Trophoblast cell (in vitro differentiated cells and primary cell): ENCODE measurements around the gene HYKK. TPM values are rescaled to one million over a fixed set of nuclear protein-coding genes. Genes with fewer than 3 reads are reported as not detected.
A peak's percentile ranks its signal among the peaks of the same experiment; 100 is the strongest.

Experiments used
- DNase-seq, 2 donors: peaks; one replicate each; pipeline ENCODE4 v3.0.0-alpha.2; 2016
- H2AFZ ChIP-seq: 2 replicates; pipeline ENCODE4 v1.6.1; 2013; ENCODE audit warnings: low read length, moderate library complexity, mild to moderate bottlenecking; ENCODE audit not compliant: insufficient read depth, poor library complexity
- H2AK5ac ChIP-seq: 2 replicates; pipeline ENCODE4 v1.6.1; 2013; ENCODE audit warnings: mild to moderate bottlenecking, low read length
- H2BK120ac ChIP-seq: 2 replicates; pipeline ENCODE4 v1.6.1; 2013; ENCODE audit warnings: low read length, mild to moderate bottlenecking, moderate library complexity; ENCODE audit not compliant: insufficient read depth, poor library complexity
- H2BK12ac ChIP-seq: 2 replicates; pipeline ENCODE4 v1.6.1; 2013; ENCODE audit warnings: mild to moderate bottlenecking, low read length, moderate library complexity
- H2BK5ac ChIP-seq: 2 replicates; pipeline ENCODE4 v1.6.1; 2013; ENCODE audit warnings: low read length, low read depth, moderate library complexity, mild to moderate bottlenecking; ENCODE audit not compliant: poor library complexity
- H3K14ac ChIP-seq: 2 replicates; pipeline ENCODE4 v1.6.1; 2013; ENCODE audit warnings: mild to moderate bottlenecking, low read length
- H3K18ac ChIP-seq: 2 replicates; pipeline ENCODE4 v1.6.1; 2013; ENCODE audit warnings: mild to moderate bottlenecking, low read length
- H3K23ac ChIP-seq: 2 replicates; pipeline ENCODE4 v1.6.1; 2013; ENCODE audit warnings: low read length
- H3K27ac ChIP-seq: 2 replicates; pipeline ENCODE4 v1.5.1; 2013; ENCODE audit warnings: low read depth, mild to moderate bottlenecking, inconsistent platforms, low read length, moderate library complexity
- H3K27me3 ChIP-seq: 2 replicates; pipeline ENCODE4 v1.6.1; 2013; ENCODE audit warnings: inconsistent platforms, mild to moderate bottlenecking, low read length, moderate library complexity; ENCODE audit not compliant: insufficient read depth
- H3K36me3 ChIP-seq, 2 experiments: 1 replicate in 1 of 2; 2 replicates in 1 of 2; pipeline ENCODE4 v1.6.1; 2013; ENCODE audit warnings: low read length in 2 of 2, mild to moderate bottlenecking in 2 of 2, moderate library complexity in 1 of 2; ENCODE audit not compliant: insufficient read depth in 2 of 2, control insufficient read depth in 1 of 2
- H3K4ac ChIP-seq: 2 replicates; pipeline ENCODE4 v1.6.1; 2013; ENCODE audit warnings: low read depth, mild to moderate bottlenecking, low read length, moderate library complexity
- H3K4me1 ChIP-seq, 2 experiments: 1 replicate in 1 of 2; 2 replicates in 1 of 2; pipeline ENCODE4 v1.6.1; 2013; ENCODE audit warnings: low read length in 2 of 2, mild to moderate bottlenecking in 2 of 2, moderate library complexity in 1 of 2; ENCODE audit not compliant: insufficient read depth in 2 of 2, control insufficient read depth in 1 of 2
- H3K4me2 ChIP-seq: 2 replicates; pipeline ENCODE4 v1.6.1; 2013; ENCODE audit warnings: inconsistent platforms, mild to moderate bottlenecking, low read length, moderate library complexity
- H3K4me3 ChIP-seq: 2 replicates; pipeline ENCODE4 v1.5.1; 2013; ENCODE audit warnings: mild to moderate bottlenecking, low read depth, low read length, inconsistent platforms
- H3K79me1 ChIP-seq: one replicate; pipeline ENCODE4 v1.6.1; 2013; ENCODE audit warnings: low read length
- H3K79me2 ChIP-seq: 2 replicates; pipeline ENCODE4 v1.6.1; 2013; ENCODE audit warnings: low read length, mild to moderate bottlenecking; ENCODE audit not compliant: control insufficient read depth, insufficient read depth, poor library complexity
- H3K9ac ChIP-seq: 2 replicates; pipeline ENCODE4 v1.6.1; 2013; ENCODE audit warnings: mild to moderate bottlenecking, low read length
- H3K9me3 ChIP-seq: 2 replicates; pipeline ENCODE4 v1.6.1; 2013; ENCODE audit warnings: low read depth, mild to moderate bottlenecking, control low read depth, inconsistent platforms, low read length; ENCODE audit not compliant: insufficient read depth
- H4K12ac ChIP-seq: 2 replicates; pipeline ENCODE4 v1.6.1; 2013; ENCODE audit warnings: low read depth, mild to moderate bottlenecking, low read length, moderate library complexity
- H4K8ac ChIP-seq: 2 replicates; pipeline ENCODE4 v1.6.1; 2013; ENCODE audit warnings: low read depth, mild to moderate bottlenecking, low read length, moderate library complexity
- H4K91ac ChIP-seq: one replicate; pipeline ENCODE4 v1.6.1; 2013; ENCODE audit warnings: low read depth, mild to moderate bottlenecking, low read length, moderate library complexity
- WGBS: extraction: QIAGEN DNeasy Blood & Tissue Kit; methylation state at CpG from one replicate; pipeline ENCODE4 v1.1.7; 2013; ENCODE audit warnings: missing lambda C conversion rate; ENCODE audit not compliant: insufficient read length, insufficient coverage; ENCODE audit errors: extremely low coverage; 5-methylcytosine and 5-hydroxymethylcytosine counted together
- polyA plus RNA-seq: library from polyadenylated mRNA; stranded (reverse); fragments of 200-250 nt; gene quantifications from 2 replicates; pipeline ENCODE4 v1.2.3, GENCODE V29; 2013

HYKK gene, protein sequence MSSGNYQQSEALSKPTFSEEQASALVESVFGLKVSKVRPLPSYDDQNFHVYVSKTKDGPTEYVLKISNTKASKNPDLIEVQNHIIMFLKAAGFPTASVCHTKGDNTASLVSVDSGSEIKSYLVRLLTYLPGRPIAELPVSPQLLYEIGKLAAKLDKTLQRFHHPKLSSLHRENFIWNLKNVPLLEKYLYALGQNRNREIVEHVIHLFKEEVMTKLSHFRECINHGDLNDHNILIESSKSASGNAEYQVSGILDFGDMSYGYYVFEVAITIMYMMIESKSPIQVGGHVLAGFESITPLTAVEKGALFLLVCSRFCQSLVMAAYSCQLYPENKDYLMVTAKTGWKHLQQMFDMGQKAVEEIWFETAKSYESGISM
- 0.49 and 0.55 TPM in 2 replicates for polyA plus RNA-seq

DNA sequence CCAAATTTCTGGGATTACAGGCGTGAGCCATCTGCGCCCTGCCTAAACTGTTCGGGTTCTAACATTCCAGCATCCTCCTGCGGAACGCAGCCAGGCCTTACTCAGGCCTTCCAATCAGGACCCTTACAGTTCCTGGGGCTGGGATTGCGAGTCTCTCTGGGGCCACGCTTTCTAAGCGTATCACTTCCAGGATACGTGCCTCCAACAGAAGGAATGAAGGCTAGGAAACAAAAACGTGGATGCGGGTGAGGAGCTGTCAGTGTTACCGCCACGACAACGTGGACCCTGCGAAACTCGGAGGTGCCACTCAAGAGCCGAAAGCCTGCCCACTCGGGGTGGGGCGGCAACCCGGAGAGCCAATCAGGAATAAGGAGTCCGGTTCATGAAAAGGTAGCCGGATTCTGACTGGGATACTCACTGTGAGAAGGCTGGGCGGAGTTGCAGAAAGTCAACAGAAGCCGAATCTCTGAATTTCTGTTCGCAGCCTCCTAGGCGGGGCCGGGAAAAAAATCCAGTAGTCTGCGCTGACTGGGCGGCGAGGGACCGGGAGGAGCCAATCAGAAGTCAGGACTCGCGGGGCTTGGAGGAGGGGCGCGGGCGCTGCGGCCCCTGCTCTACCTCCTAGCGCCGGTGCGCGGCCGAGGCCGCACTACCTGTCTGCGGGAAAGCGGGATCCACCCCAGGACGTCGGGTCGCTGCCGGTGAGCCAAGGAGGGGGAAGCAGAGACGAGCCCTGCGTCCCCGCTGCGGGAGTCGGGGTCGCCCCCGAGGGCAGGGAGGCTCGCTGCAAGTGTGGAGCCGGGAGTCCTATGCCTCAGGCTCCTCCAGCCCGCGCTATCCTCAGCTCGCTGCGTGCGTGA is at the start of gene HYKK:
HYKK (plus strand) TSS at position 607 of the 860 bp plus-strand sequence. CDS start 5,512 bp downstream, outside the sequence.
- H3K79me1 ChIP-seq = peaks cover 3% of the 10 kb centered on the region
- H3K4me1 ChIP-seq = peaks cover 2 to 5% of the 10 kb centered on the region in 2 experiments
- peak within 1 kb of the TSS; percentile 55 for H4K8ac ChIP-seq
- H3K4ac ChIP-seq = no peak within 1 kb of the TSS
- peak within 1 kb of the TSS; percentile 78 for H3K4me3 ChIP-seq
- no peak within 1 kb of the TSS for H4K91ac ChIP-seq
- peak within 1 kb of the TSS; percentile 95 for H3K4me2 ChIP-seq
- H4K12ac ChIP-seq = no peak within 1 kb of the TSS
- H2BK120ac ChIP-seq = no peak within 1 kb of the TSS
- H3K27me3 ChIP-seq = no peaks in the 10 kb centered on the region
- peak within 1 kb of the TSS; percentile 57 for H3K9ac ChIP-seq
- no peak within 1 kb of the TSS for H2BK5ac ChIP-seq
- H3K79me2 ChIP-seq = no peaks in the 10 kb centered on the region
- no peak within 1 kb of the TSS for H3K18ac ChIP-seq
- no peak within 1 kb of the TSS for H2AK5ac ChIP-seq
- H3K9me3 ChIP-seq = no peaks in the 10 kb centered on the region
- H2BK12ac ChIP-seq = no peak within 1 kb of the TSS
- peak within 1 kb of the TSS; percentile 62 for H2AFZ ChIP-seq
- WGBS = no CpG with 5 or more reads among the region's 63 CpGs
- peak; percentile 97 to 99 for DNase-seq
- no peaks in the 10 kb centered on the region for H3K36me3 ChIP-seq
- no peak within 1 kb of the TSS for H3K23ac ChIP-seq
- H3K27ac ChIP-seq = no peak within 1 kb of the TSS
- no peak within 1 kb of the TSS for H3K14ac ChIP-seq

DNA sequence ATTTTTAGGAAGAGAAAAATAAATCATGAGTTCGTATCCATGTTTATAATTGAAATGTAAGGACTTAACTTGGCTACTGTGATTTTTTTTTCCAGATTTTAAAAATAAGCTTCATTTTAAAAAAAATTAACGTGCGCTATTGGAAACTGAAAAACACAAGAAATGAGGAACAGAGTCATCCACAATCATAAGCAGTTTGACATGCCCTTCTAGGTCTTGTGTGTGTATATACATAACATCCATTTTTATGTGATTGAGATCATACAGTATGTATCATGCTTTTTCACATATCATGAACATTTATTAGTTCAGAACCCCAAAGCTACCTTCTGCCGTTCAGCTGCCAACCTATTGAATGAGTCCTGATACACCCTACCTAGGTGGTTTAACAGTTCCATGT is 46.6 kb upstream of the HYKK start:
- no peaks in the 10 kb centered on the region for H3K4me1 ChIP-seq
- no peak overlapping the region for H3K4me2 ChIP-seq
- H3K23ac ChIP-seq = no peak overlapping the region
- no peaks in the 10 kb centered on the region for H3K79me1 ChIP-seq
- no peak overlapping the region for H4K8ac ChIP-seq
- no peak overlapping the region for H4K91ac ChIP-seq
- no peak overlapping the region for H4K12ac ChIP-seq
- no peak overlapping the region for H3K9ac ChIP-seq
- no peak overlapping the region for H3K4ac ChIP-seq
- no peak overlapping the region for H3K4me3 ChIP-seq
- peaks cover 1% of the 10 kb centered on the region for H3K79me2 ChIP-seq
- no peak overlapping the region for H2BK12ac ChIP-seq
- no peaks in the 10 kb centered on the region for H3K9me3 ChIP-seq
- no peak for DNase-seq
- peaks cover 3 to 13% of the 10 kb centered on the region in 2 experiments for H3K36me3 ChIP-seq
- WGBS = no CpG with 5 or more reads among the region's 4 CpGs
- no peak overlapping the region for H3K18ac ChIP-seq
- no peak overlapping the region for H2AK5ac ChIP-seq
- H3K27ac ChIP-seq = no peak overlapping the region
- H3K27me3 ChIP-seq = no peaks in the 10 kb centered on the region
- H2AFZ ChIP-seq = no peak overlapping the region
- no peak overlapping the region for H2BK5ac ChIP-seq
- H2BK120ac ChIP-seq = no peak overlapping the region
- H3K14ac ChIP-seq = no peak overlapping the region

DNA sequence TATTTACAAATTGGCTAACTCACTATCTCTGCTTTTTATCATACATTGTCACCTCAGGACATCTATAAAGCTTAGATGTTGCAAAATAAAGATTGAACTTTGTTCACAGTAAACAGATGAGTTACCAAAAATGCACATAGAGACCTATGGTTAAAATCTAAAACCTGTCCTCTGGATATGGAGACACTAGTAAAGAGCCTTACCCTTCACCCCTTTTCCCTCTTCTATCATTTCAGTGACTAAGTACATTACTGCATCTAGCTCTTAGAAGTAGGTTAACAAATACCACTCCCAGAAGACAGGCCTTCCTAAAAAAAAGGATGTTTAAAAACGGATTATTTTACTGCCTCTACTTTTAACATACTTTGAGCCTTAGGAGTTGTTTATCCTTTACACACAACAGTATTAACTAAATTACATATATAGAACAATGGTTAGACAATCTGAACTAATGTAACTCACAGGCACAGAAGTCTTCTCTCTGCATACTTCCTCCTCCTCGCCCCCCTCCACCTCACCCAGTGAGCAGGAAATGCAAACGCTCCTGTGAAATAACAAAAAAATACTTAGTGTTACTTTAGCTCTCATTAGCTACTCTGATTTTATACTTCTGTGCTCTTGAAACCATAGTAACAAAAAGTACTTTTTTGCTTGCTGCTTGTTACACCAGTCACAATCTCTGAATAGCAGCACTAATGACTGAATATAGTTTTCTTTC is 46.0 kb upstream of the HYKK start:
- no peak overlapping the region for H2AFZ ChIP-seq
- H2BK120ac ChIP-seq = no peak overlapping the region
- H3K4me2 ChIP-seq = no peak overlapping the region
- H3K79me1 ChIP-seq = no peaks in the 10 kb centered on the region
- no peak overlapping the region for H3K23ac ChIP-seq
- H3K9me3 ChIP-seq = no peaks in the 10 kb centered on the region
- H3K36me3 ChIP-seq = peaks cover 6 to 16% of the 10 kb centered on the region in 2 experiments
- peaks cover 1% of the 10 kb centered on the region for H3K79me2 ChIP-seq
- H2BK5ac ChIP-seq = no peak overlapping the region
- no peak overlapping the region for H2BK12ac ChIP-seq
- no peak overlapping the region for H3K4me3 ChIP-seq
- H2AK5ac ChIP-seq = no peak overlapping the region
- H4K8ac ChIP-seq = no peak overlapping the region
- no peaks in the 10 kb centered on the region for H3K27me3 ChIP-seq
- H3K27ac ChIP-seq = no peak overlapping the region
- no peak overlapping the region for H3K9ac ChIP-seq
- H4K91ac ChIP-seq = no peak overlapping the region
- peak in 1 of 2 donors; percentile 28 for DNase-seq
- no peak overlapping the region for H3K18ac ChIP-seq
- no peaks in the 10 kb centered on the region for H3K4me1 ChIP-seq
- no peak overlapping the region for H4K12ac ChIP-seq
- H3K14ac ChIP-seq = no peak overlapping the region
- no CpG with 5 or more reads among the region's 3 CpGs for WGBS
- no peak overlapping the region for H3K4ac ChIP-seq

DNA sequence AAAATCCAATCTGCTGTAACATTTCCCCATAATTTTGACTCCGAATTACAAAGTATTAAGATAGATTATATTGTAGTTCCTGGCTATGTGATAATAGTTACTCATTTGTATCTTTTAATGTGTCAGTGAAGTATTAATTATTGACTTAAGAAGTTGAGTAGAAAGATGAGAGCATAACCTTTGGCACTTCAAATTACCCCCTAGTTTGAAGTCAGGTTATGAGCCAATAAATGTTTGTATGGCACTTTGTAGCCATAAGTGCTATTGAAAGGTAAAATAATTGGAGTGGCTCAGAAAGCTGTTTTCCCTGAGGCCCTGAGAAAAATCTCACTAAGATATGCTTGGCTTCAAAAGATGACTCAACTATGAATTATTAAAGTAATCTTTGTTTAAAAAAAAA is 38.3 kb upstream of the HYKK start:
- Histone ChIP-seq H2AK5ac (no peak overlapping the region), H3K23ac (no peak overlapping the region), H3K9me3 (no peaks in the 10 kb centered on the region), H3K27ac (no peak overlapping the region), H3K4me3 (no peak overlapping the region), H2BK120ac (no peak overlapping the region), H4K12ac (no peak overlapping the region), H3K4me2 (no peak overlapping the region), H4K91ac (no peak overlapping the region), H4K8ac (no peak overlapping the region), H3K27me3 (no peaks in the 10 kb centered on the region), H2BK5ac (no peak overlapping the region), H3K79me2 (no peaks in the 10 kb centered on the region), H3K18ac (no peak overlapping the region), H3K9ac (no peak overlapping the region), H2AFZ (no peak overlapping the region), H3K79me1 (no peaks in the 10 kb centered on the region), H3K36me3 (peaks cover 28 to 35% of the 10 kb centered on the region in 2 experiments), H3K4ac (no peak overlapping the region), H3K14ac (no peak overlapping the region), H3K4me1 (no peaks in the 10 kb centered on the region), H2BK12ac (no peak overlapping the region)
- no CpG with 5 or more reads among the region's 1 CpG for WGBS
- peak in 1 of 2 donors; percentile 59 for DNase-seq
